Stimulated activated CD4-positive, alpha-beta T cell treated with anti-CD3 and anti-CD28 coated beads, Interleukin-4, amount 100 ng/mL, for 48 hours (primary cell): ENCODE data around the gene ZNF524.

Experiments
- DNase-seq, 2 donors: peaks; one replicate each; pipeline ENCODE4 v3.0.0-alpha.2; 2020; ENCODE audit warnings: low read depth in 2 of 2

Gene ZNF524

GRCh38 chr19:55602104-55603001 lies 2.3 kb downstream of the ZNF524 start:
- DNase-seq: no peak

GRCh38 chr19:55603115-55603514 lies 3.0 kb downstream of the ZNF524 start:
- no peak for DNase-seq

- DNase-seq: no peak
These were observed 3.6 kb downstream of the ZNF524 start for GRCh38 chr19:55603581-55604292.

- DNase-seq: peak; percentile 98 to 99
These were observed 5.1 kb downstream of the ZNF524 start for GRCh38 chr19:55605207-55605636.

- DNase-seq: peak; percentile 58 to 66
These were observed 5.8 kb downstream of the ZNF524 start, which contains the start of gene ZNF865 for GRCh38 chr19:55605637-55606470. Gene ZNF865, plus strand, starts transcription at chr19:55605647. Its CDS starts 7,972 bp downstream, at chr19:55613619.

GRCh38 chr19:55606471-55606787 lies 6.3 kb downstream of the ZNF524 start:
- DNase-seq: no peak

- no peak for DNase-seq
These were observed 6.7 kb downstream of the ZNF524 start for GRCh38 chr19:55606817-55607216.

- no peak for DNase-seq
These were observed 9.2 kb downstream of the ZNF524 start for GRCh38 chr19:55609326-55609725.

GRCh38 chr19:55611300-55611982 lies 11.4 kb downstream of the ZNF524 start:
- DNase-seq: no peak

GRCh38 chr19:55611983-55612645 lies 12.0 kb downstream of the ZNF524 start:
- no peak for DNase-seq

GRCh38 chr19:55613396-55613795 lies 13.3 kb downstream of the ZNF524 start:
- no peak for DNase-seq

GRCh38 chr19:55613930-55614710 lies 14.0 kb downstream of the ZNF524 start:
- DNase-seq: no peak

- DNase-seq: no peak
These were observed 14.8 kb downstream of the ZNF524 start for GRCh38 chr19:55614711-55615542.

- no peak for DNase-seq
These were observed 15.7 kb downstream of the ZNF524 start for GRCh38 chr19:55615543-55616394.

- DNase-seq: no peak
These were observed 16.3 kb downstream of the ZNF524 start for GRCh38 chr19:55616395-55616875.

- DNase-seq: no peak
These were observed 17.3 kb downstream of the ZNF524 start for GRCh38 chr19:55617426-55617825.

GRCh38 chr19:55618426-55618825 lies 18.3 kb downstream of the ZNF524 start:
- DNase-seq: no peak

GRCh38 chr19:55619286-55619685 lies 19.2 kb downstream of the ZNF524 start:
- no peak for DNase-seq
